Panc1 (cell line): ENCODE results near the gene LAMB1. TPM values are rescaled to one million over a fixed set of nuclear protein-coding genes. Genes with fewer than 3 reads are reported as not detected.

ENCODE experiments used
- ATAC-seq: fragments of 200-7000 bp; cut with Tn5 transposase; 2 replicates; pipeline ENCODE4 v1.9.1; 2020; ENCODE audit warnings: mild to moderate bottlenecking, moderate library complexity
- BruUV-seq: library from RNA; stranded (reverse); fragments of 400-500 nt; replicated peaks from 2 replicates; lab custom pipeline; 2021; lab: Mats Ljungman, UMichigan
- CTCF ChIA-PET: fragments of 300-600 bp; sonication (Branson Sonifier 250); formaldehyde crosslinking; loops from one replicate; lab custom pipeline; 2022; ENCODE audit warnings: antibody characterized with exemption; lab: Charles Lee
- POLR2A ChIA-PET: fragments of 300-600 bp; sonication (Branson Sonifier 250); formaldehyde crosslinking; loops from one replicate; lab custom pipeline; 2022; ENCODE audit warnings: antibody characterized with exemption; lab: Charles Lee
- DNase-seq: peaks from one replicate; pipeline ENCODE4 v3.0.0-alpha.2; 2010; ENCODE audit warnings: low read depth, low spot score
- H3K27ac ChIP-seq: 2 replicates; pipeline ENCODE4 v1.5.1; 2011; ENCODE audit warnings: mild to moderate bottlenecking, low read length, inconsistent platforms
- H3K27me3 ChIP-seq: fragments of 200-500 bp; sonication (Bioruptor generic); 2 replicates; pipeline ENCODE4 v1.6.0; 2014; ENCODE audit warnings: low read length, inconsistent platforms; ENCODE audit not compliant: control insufficient read depth, insufficient read depth
- H3K36me3 ChIP-seq: fragments of 200-500 bp; sonication (Bioruptor generic); 2 replicates; pipeline ENCODE4 v1.5.1; 2014; ENCODE audit warnings: inconsistent platforms, mild to moderate bottlenecking, low read length, moderate library complexity; ENCODE audit not compliant: control insufficient read depth, insufficient read depth
- H3K4me1 ChIP-seq: 2 replicates; pipeline ENCODE4 v1.5.1; 2011; ENCODE audit warnings: inconsistent platforms, mild to moderate bottlenecking, low read length, moderate library complexity; ENCODE audit not compliant: control insufficient read depth, insufficient read depth
- H3K4me3 ChIP-seq, 2 experiments: 2 replicates each; pipeline ENCODE4 v1.5.1; 2011 to 2012; ENCODE audit warnings: low read depth in 2 of 2, low read length in 2 of 2, mild to moderate bottlenecking in 2 of 2, inconsistent platforms in 1 of 2, moderate library complexity in 1 of 2
- H3K9me3 ChIP-seq: fragments of 200-500 bp; sonication (Bioruptor generic); 2 replicates; pipeline ENCODE4 v1.5.1; 2014; ENCODE audit warnings: low read depth, mild to moderate bottlenecking, inconsistent platforms, low read length, moderate library complexity; ENCODE audit not compliant: control insufficient read depth, insufficient read depth
- CTCF ChIP-seq: fragments of 450-650 bp; IDR thresholded peaks from 2 replicates; pipeline ENCODE4 v1.5.1; 2017; ENCODE audit warnings: mild to moderate bottlenecking
- POLR2AphosphoS5 ChIP-seq: IDR thresholded peaks from 2 replicates; pipeline ENCODE4 v1.6.1; 2012; ENCODE audit warnings: mild to moderate bottlenecking, low read depth, low read length, moderate library complexity
- REST ChIP-seq, 2 experiments: IDR thresholded peaks; 2 replicates each; pipeline ENCODE4 v1.6.1; 2011 to 2012; ENCODE audit warnings: low read depth in 2 of 2, control low read depth in 1 of 2, low read length in 1 of 2, mild to moderate bottlenecking in 1 of 2, moderate library complexity in 1 of 2; ENCODE audit not compliant: insufficient read depth in 1 of 2
- SIN3A ChIP-seq: IDR thresholded peaks from 2 replicates; pipeline ENCODE4 v1.6.1; 2012; ENCODE audit warnings: low read depth, mild to moderate bottlenecking, low read length, moderate library complexity, borderline replicate concordance; ENCODE audit not compliant: insufficient read depth
- TCF7L2 ChIP-seq: IDR thresholded peaks from 2 replicates; pipeline ENCODE4 v1.6.1; 2011; ENCODE audit warnings: mild to moderate bottlenecking, low read depth, low read length, inconsistent platforms
- in situ Hi-C: cut with HindIII; loops from 2 replicates; pipeline ENCODE4 v1.10.0; 2016; ENCODE audit warnings: low sequenced_read_pairs, low pct_unique_long_range_greater_than_20kb
- intact Hi-C: fragments of 100-400 bp; cut with micrococcal nuclease; formaldehyde crosslinking; loops from one replicate; pipeline ENCODE4 v1.10.0; 2022; ENCODE audit not compliant: unreplicated experiment
- total RNA-seq: library from RNA; stranded (reverse); gene quantifications from one replicate; pipeline ENCODE4 v1.2.1, GENCODE V29; 2021; ENCODE audit not compliant: unreplicated experiment

The LAMB1 gene
- total RNA-seq, 1 experiment from 2014 or later, result 204 TPM

GRCh38 chr7:108001764-108002725 is 916 bp downstream of the LAMB1 start:
- Histone ChIP-seq H3K27ac (peak overlapping the region; percentile 90), H3K9me3 (no peaks in the 10 kb centered on the region), H3K4me1 (peaks cover 60% of the 10 kb centered on the region), H3K4me3 (peak overlapping the region; percentile 79 to 96), H3K36me3 (peaks cover 16% of the 10 kb centered on the region; the same call in 1 of the 2 replicates), H3K27me3 (no peaks in the 10 kb centered on the region; the same call in 1 of the 2 replicates)
- in situ Hi-C loops (no loop called here), intact Hi-C loops (no loop called here)
- ChIA-PET POLR2A (no interaction called here), CTCF (interaction anchor here (1.2 kb wide), 1 partner anchor 144 kb away, joined by 4 read pairs; no protein-coding TSS in a partner anchor)
- TF ChIP-seq REST (IDR thresholded peaks at IDR 0.05; ENCODE audit: insufficient read depth in 1 of 2, low read depth in 2 of 2, low read length in 1 of 2) (no peak), POLR2AphosphoS5 (0 out of 2 replicates have a peak, but pooled peaks have one; percentile 19)
- ATAC-seq (peak; percentile 27), DNase-seq (no peak)
- BruUV-seq, result TSS peak; percentile 73

- BruUV-seq, result no TSS peak
- in situ Hi-C loops, result no loop called here
Observed at GRCh38 chr7:108000875-108001763, 1.8 kb downstream of the LAMB1 start.

More at GRCh38 chr7:108000875-108001763, 1.8 kb downstream of the LAMB1 start:
- DNase-seq (no peak), ATAC-seq (peak; percentile 40)
- CTCF ChIA-PET, result interaction anchor here (1.2 kb wide), 1 partner anchor 145 kb away, joined by 4 read pairs; no protein-coding TSS in a partner anchor
- Histone ChIP-seq H3K27me3 (no peaks in the 10 kb centered on the region; the same call in 1 of the 2 replicates), H3K9me3 (no peaks in the 10 kb centered on the region), H3K36me3 (peaks cover 16% of the 10 kb centered on the region; the same call in 1 of the 2 replicates), H3K4me3 (peak overlapping the region; percentile 79 to 96), H3K4me1 (peaks cover 69% of the 10 kb centered on the region), H3K27ac (peak overlapping the region; percentile 90)
- no peak for TF ChIP-seq SIN3A
- TF ChIP-seq CTCF, result peak; percentile 55
- no peak for TF ChIP-seq TCF7L2
- no peak for TF ChIP-seq POLR2AphosphoS5
- TF ChIP-seq REST (IDR thresholded peaks at IDR 0.05; ENCODE audit: insufficient read depth in 1 of 2, low read depth in 2 of 2, low read length in 1 of 2), result peak in 1 of 2 experiments; percentile 7; a peak in 1 of 4 replicates
- intact Hi-C loops, result no loop called here
- POLR2A ChIA-PET, result no interaction called here
